T-helper 1 cell treated with Interleukin-12 subunit alpha and Interleukin-12 subunit beta and Interleukin-4 antibody, amounts not matched to agents 30 μg/mL and 1 μg/mL, for 36 hours (primary cell): ENCODE results near the gene ACBD6.
"Not testable (repeated sequence)": the region's sequence is repeated elsewhere in the genome, so short reads cannot be mapped to it uniquely, and the experiment has no call there.

ENCODE experiments used
- H3K27ac Mint-ChIP-seq: one replicate; pipeline ENCODE4 v1.8.0; 2021; ENCODE audit warnings: mild to moderate bottlenecking, mixed read lengths
- H3K27me3 Mint-ChIP-seq: one replicate; pipeline ENCODE4 v1.8.0; 2021; ENCODE audit warnings: low read depth, mixed read lengths
- H3K36me3 Mint-ChIP-seq: one replicate; pipeline ENCODE4 v1.8.0; 2021; ENCODE audit warnings: low read depth, mixed read lengths
- H3K4me1 Mint-ChIP-seq: one replicate; pipeline ENCODE4 v1.8.0; 2021; ENCODE audit warnings: low read depth, mixed read lengths
- H3K4me3 Mint-ChIP-seq: one replicate; pipeline ENCODE4 v1.8.0; 2021; ENCODE audit warnings: mild to moderate bottlenecking, moderate library complexity, mixed read lengths
- H3K9me3 Mint-ChIP-seq: one replicate; pipeline ENCODE4 v1.8.0; 2021; ENCODE audit warnings: mixed read lengths

The ACBD6 gene

GRCh38 chr1:180488661-180489060, 13.7 kb downstream of the ACBD6 start:
- Mint-ChIP-seq H3K4me1 (no peaks in the 10 kb centered on the region), H3K27ac (no peak overlapping the region), H3K4me3 (no peak overlapping the region), H3K36me3 (peaks cover 12% of the 10 kb centered on the region), H3K9me3 (no peaks in the 10 kb centered on the region), H3K27me3 (no peaks in the 10 kb centered on the region)

DNA sequence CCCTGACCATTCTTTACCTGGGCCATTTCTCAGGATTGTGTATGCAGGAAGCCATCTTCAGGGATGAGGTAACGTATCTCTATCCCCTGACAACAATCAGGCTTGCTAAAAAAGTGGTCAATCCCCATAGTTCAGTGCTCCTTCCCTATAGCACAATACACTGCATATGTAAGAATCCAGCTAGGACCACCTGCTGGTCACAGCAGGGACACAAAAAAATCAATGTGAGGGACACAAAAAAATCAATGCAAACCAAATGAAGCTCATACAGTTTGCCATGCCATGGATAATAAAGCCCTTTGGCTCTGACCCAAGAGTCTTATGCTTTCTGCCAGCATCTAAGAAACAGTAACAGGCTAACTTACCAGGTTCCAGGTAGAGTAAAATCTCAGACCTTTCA, 16.3 kb downstream of the ACBD6 start:
- Mint-ChIP-seq H3K4me3 (no peak overlapping the region), H3K27me3 (no peaks in the 10 kb centered on the region), H3K4me1 (peaks cover 6% of the 10 kb centered on the region), H3K9me3 (no peaks in the 10 kb centered on the region), H3K36me3 (peaks cover 5% of the 10 kb centered on the region), H3K27ac (no peak overlapping the region)

DNA sequence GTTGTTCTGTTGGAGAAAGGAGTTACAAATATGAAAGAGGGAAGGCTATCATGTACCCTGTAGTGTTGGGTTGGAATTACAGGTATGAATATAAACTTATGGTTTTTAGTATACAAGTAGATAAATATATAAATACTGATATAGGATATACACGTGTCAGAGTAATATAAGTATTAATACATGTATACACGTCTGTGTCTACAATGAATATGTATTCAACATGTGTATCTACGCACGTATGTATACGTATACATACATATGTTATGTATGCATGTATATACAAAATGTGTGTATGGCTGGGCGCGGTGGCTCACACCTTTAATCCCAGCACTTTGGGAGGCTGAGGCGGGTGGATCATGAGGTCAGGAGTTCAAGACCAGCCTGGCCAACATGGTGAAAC, 17.9 kb downstream of the ACBD6 start:
- H3K9me3 Mint-ChIP-seq, result no peaks in the 10 kb centered on the region
- no peak overlapping the region for H3K4me3 Mint-ChIP-seq
- peaks cover 5% of the 10 kb centered on the region for H3K36me3 Mint-ChIP-seq
- H3K27me3 Mint-ChIP-seq, result no peaks in the 10 kb centered on the region
- peaks cover 6% of the 10 kb centered on the region for H3K4me1 Mint-ChIP-seq
- H3K27ac Mint-ChIP-seq, result no peak overlapping the region

DNA sequence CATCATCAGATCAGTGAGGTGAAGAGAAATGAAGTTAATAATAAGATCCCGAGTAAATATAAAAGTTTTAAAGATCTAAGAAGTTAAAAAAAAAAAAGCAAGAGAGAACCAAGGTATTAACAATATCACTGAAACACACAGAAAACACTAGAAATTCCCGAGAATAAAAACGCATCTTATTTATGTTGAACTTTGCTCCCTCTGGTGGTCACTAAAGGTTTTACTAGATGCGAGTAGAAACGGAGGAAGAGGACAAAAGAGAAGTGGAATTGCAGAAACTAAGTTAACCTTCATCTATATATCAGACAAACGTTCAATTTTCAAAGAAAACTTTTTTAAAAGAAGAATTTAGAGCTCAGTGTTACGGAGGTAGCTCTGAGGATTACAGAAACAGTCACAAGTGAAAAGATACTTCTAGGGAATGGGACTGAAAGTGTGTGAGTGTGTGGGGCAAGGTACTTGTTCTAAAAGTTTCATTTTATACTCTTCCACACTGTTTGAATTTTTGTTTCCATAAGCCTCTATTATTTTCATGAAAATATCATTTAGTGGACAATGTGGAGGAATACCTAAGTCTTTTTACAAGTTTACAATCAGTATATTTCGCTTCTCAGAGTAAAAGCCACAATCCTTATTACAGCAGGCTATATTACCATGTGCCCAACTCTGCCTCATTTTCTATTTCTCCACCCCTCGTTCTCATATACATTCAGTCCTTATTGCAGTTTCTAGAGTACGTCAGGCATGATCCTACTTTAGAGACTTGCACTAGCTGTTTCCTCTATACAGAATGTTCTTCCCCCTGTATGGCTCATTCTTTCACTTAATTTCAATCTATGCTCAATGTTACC, 19.7 kb downstream of the ACBD6 start:
- Mint-ChIP-seq H3K9me3 (no peaks in the 10 kb centered on the region), H3K27me3 (no peaks in the 10 kb centered on the region), H3K36me3 (peaks cover 10% of the 10 kb centered on the region), H3K4me1 (peaks cover 6% of the 10 kb centered on the region), H3K27ac (no peak overlapping the region), H3K4me3 (no peak overlapping the region)

- Mint-ChIP-seq H3K36me3 (peaks cover 6% of the 10 kb centered on the region), H3K27me3 (no peaks in the 10 kb centered on the region), H3K27ac (no peak overlapping the region), H3K9me3 (peaks cover 2% of the 10 kb centered on the region), H3K4me1 (no peaks in the 10 kb centered on the region), H3K4me3 (no peak overlapping the region)
These were observed 32.3 kb downstream of the ACBD6 start for GRCh38 chr1:180470031-180470430.

DNA sequence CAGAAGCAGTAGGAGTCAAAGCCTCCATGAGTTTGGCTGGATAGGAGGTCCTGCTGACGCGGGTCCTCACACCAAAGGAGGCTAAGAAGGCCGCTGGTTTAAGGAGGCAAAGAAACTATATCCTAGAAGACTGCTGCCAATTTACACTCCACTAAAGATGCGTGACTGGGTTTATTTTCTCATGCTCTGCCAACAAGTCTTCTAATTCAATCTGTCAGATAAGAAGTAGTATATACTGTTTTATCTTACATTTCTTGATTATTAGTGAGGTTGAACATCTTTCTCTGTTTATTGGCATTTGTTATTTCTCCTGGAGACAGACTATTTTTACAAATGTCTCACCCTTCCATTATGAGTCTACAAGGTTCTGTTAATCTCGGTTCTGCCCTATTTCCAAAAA, 34.1 kb downstream of the ACBD6 start:
- Mint-ChIP-seq H3K27ac (no peak overlapping the region), H3K4me3 (no peak overlapping the region), H3K27me3 (no peaks in the 10 kb centered on the region), H3K4me1 (no peaks in the 10 kb centered on the region), H3K9me3 (peaks cover 17% of the 10 kb centered on the region), H3K36me3 (peaks cover 14% of the 10 kb centered on the region)

DNA sequence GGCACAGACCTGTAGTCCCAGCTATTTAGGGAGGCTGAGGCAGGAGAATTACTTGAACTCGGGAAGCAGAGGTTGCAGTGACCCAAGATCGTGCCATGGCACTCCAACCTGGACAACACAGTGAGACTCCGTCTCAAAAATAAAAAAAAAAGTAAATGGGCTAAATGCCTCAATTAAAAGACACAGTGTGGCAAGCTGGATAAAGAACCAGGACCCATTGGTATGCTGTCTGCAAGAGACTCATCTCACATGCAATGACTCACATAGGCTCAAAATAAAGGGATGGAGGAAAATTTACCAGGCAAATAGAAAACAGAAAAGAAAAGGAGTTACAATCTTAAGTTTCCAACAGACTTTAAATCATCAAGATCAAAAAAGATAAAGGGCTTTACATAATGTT, 40.3 kb downstream of the ACBD6 start:
- no peak overlapping the region for H3K4me3 Mint-ChIP-seq
- H3K9me3 Mint-ChIP-seq, result peaks cover 45% of the 10 kb centered on the region
- H3K27me3 Mint-ChIP-seq, result no peaks in the 10 kb centered on the region
- H3K4me1 Mint-ChIP-seq, result peaks cover 3% of the 10 kb centered on the region
- H3K36me3 Mint-ChIP-seq, result peaks cover 37% of the 10 kb centered on the region
- H3K27ac Mint-ChIP-seq, result no peak overlapping the region

GRCh38 chr1:180461682-180462081, 40.7 kb downstream of the ACBD6 start:
- not testable (repeated sequence) for H3K27me3 Mint-ChIP-seq, H3K27ac Mint-ChIP-seq, H3K4me3 Mint-ChIP-seq, H3K4me1 Mint-ChIP-seq
- Mint-ChIP-seq H3K36me3 (peaks cover 37% of the 10 kb centered on the region), H3K9me3 (peaks cover 45% of the 10 kb centered on the region)

GRCh38 chr1:180458807-180459206, 43.6 kb downstream of the ACBD6 start:
- H3K4me3 Mint-ChIP-seq, result no peak overlapping the region
- peaks cover 3% of the 10 kb centered on the region for H3K4me1 Mint-ChIP-seq
- H3K27me3 Mint-ChIP-seq, result no peaks in the 10 kb centered on the region
- no peak overlapping the region for H3K27ac Mint-ChIP-seq
- peaks cover 34% of the 10 kb centered on the region for H3K36me3 Mint-ChIP-seq
- peaks cover 42% of the 10 kb centered on the region for H3K9me3 Mint-ChIP-seq

- Mint-ChIP-seq H3K27me3 (no peaks in the 10 kb centered on the region), H3K9me3 (peaks cover 39% of the 10 kb centered on the region), H3K36me3 (peaks cover 32% of the 10 kb centered on the region), H3K27ac (no peak overlapping the region), H3K4me1 (peaks cover 1% of the 10 kb centered on the region), H3K4me3 (no peak overlapping the region)
These were observed 46.2 kb downstream of the ACBD6 start for GRCh38 chr1:180456191-180456590.

GRCh38 chr1:180451504-180451903, 50.9 kb downstream of the ACBD6 start:
- Mint-ChIP-seq H3K27me3 (no peaks in the 10 kb centered on the region), H3K4me3 (no peak overlapping the region), H3K27ac (no peak overlapping the region), H3K36me3 (peaks cover 30% of the 10 kb centered on the region), H3K4me1 (no peaks in the 10 kb centered on the region), H3K9me3 (peaks cover 41% of the 10 kb centered on the region)

- Mint-ChIP-seq H3K27me3 (no peaks in the 10 kb centered on the region), H3K36me3 (no peaks in the 10 kb centered on the region), H3K9me3 (peaks cover 15% of the 10 kb centered on the region), H3K4me1 (no peaks in the 10 kb centered on the region), H3K4me3 (no peak overlapping the region), H3K27ac (no peak overlapping the region)
These were observed 57.9 kb downstream of the ACBD6 start for GRCh38 chr1:180444522-180444921.

GRCh38 chr1:180440335-180440734, 62.0 kb downstream of the ACBD6 start:
- Mint-ChIP-seq H3K36me3 (peaks cover 6% of the 10 kb centered on the region), H3K4me1 (no peaks in the 10 kb centered on the region), H3K27ac (no peak overlapping the region)

GRCh38 chr1:180435566-180435965, 66.8 kb downstream of the ACBD6 start:
- Mint-ChIP-seq H3K4me3 (no peak overlapping the region), H3K4me1 (no peaks in the 10 kb centered on the region), H3K27me3 (no peaks in the 10 kb centered on the region), H3K9me3 (peaks cover 3% of the 10 kb centered on the region), H3K36me3 (peaks cover 6% of the 10 kb centered on the region), H3K27ac (no peak overlapping the region)

More at GRCh38 chr1:180440335-180440734, 62.0 kb downstream of the ACBD6 start:
- Mint-ChIP-seq H3K27me3 (no peaks in the 10 kb centered on the region), H3K9me3 (peaks cover 18% of the 10 kb centered on the region), H3K4me3 (no peak overlapping the region)

- Mint-ChIP-seq H3K27me3 (no peaks in the 10 kb centered on the region), H3K4me3 (no peak overlapping the region), H3K4me1 (peaks cover 2% of the 10 kb centered on the region), H3K9me3 (peaks cover 3% of the 10 kb centered on the region), H3K36me3 (peaks cover 6% of the 10 kb centered on the region), H3K27ac (no peak overlapping the region)
These were observed 68.5 kb downstream of the ACBD6 start for GRCh38 chr1:180433873-180434272.
